HuH-7 (cell line): ENCODE data around the gene PRC1.
"Not testable (repeated sequence)": the region's sequence is repeated elsewhere in the genome, so short reads cannot be mapped to it uniquely, and the experiment has no call there.

Source experiments
- DNase-seq: peaks from one replicate; pipeline ENCODE4 v3.0.0; 2011; ENCODE audit warnings: low spot score

Gene PRC1

DNA sequence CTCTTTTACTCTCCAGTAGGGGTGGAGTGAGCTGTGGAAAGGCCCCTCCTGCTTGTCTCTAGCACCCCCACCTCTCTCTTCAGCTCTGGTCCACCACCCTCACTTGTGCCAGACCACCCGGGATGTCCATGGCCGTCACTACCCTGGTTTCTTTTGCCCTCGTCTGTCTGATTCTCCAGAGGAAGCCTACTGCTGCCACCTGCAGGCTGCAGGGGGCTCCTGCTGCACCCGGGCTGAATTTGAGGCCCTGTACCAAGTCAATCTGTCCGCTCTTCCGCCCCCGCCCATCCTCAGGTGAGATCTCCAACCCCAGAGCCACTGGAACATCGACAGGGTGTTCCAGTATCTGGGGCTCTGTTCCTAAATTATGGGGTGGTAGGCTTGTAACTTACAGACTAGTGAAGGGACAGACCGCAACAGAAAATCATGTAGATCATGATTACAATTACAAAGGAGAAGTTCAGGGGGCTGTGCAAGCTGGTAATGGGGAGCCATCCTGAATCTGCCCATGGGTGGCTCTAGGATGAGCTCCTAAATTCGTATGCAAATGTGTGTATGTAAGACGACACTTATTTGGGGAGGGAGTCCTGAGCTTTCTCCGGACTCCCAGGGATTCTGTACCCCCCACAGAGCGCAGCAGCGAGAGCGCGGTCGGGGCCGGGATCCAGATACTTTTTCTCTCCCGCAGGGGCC, 59.9 kb downstream of the PRC1 start:
- DNase-seq, result peak; percentile 98

DNA sequence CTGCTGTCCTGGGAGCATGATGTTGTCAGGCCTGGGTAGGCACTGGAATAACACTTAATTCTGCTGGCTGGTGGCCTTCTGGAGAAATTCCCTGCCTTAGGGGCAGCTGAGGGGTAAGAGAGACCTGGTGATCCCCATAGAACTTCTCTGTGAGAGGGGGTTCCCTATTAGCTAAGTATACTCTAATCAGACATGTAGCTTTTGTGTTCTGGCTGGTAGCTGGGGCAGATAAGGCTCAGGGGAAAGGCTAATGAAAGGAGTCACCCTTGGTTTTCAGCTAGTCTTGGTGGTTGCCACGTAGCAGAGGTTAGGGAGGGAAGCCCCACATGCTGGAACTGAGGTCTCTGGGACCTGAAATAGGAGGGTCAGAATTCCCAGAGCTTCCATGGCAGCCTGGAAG, 61.0 kb downstream of the PRC1 start:
- DNase-seq, result no peak

DNA sequence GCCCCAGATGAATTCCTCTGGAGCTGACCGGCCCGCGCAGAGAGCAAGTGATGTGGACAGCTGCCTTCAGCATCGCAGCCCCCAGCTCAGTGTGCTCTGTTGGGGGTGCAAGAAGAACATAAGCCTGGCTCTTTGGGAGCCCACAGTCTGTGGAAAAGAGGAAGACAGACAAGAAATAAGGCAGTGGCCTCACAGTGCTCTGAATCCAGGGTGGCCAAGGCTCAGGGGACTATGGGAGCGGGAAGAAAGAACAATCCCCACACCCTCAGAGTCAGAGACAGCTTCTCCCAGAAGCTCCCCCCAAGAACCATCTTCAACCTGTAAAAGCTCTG, 61.7 kb downstream of the PRC1 start:
- DNase-seq, result no peak

DNA sequence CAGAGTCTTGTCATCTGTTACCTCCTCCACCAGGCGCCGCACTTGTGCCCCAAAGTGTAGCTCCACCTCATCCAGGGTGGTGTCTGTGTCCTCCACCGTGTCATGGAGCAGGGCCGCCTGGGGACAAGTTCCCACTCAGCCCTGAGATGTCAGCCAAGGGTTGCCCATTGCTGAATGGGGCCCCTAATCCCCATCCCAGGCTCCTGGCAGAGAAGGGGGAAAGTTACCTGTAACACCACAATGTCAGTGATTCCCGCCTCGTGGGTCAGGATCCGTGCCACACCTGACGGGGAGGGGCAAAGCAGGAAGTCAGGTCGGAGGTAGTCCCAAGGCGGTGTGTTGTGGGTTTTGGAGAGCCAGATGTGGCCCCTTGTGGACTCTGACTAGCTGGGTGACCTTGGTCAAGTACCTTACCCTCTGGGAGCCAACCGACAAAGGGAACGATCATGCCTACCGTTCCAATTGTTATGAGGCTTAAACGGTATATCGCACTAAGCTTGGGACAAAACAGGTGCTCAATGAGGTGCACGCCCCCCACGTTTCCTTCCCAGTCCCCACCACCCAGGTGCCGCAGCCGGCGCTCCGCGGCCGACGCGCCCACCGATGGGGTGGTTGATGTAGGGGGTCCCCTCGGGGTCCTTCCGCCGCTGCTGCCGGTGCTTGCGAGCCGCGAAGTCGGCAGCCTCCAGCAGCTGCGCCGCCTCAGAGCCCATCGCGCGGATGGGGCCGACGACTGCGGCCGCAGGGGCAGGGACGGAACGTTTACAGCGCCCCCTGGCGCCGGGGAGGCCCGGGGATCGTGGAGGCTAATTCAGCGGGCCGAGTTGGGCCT, 62.3 kb downstream of the PRC1 start, which contains the start of gene HDDC3:
HDDC3 (minus strand) TSS at position 722 of the 832 bp plus-strand sequence; CDS start at position 713, 9 bp downstream.
- DNase-seq, result peak; percentile 97

DNA sequence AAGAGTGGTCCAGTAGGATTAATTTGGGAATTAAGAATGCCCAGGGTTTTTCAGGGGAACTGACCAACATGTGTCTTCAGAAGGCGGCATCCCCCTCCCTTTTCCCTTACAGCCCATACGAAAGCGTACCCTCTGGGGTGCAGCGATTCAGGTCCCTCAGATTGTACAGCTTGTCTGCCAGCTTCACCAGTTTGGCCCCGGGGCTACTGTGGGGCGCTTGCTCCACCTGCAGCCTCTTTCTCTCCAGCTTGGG, 62.8 kb downstream of the PRC1 start:
- no peak for DNase-seq

DNA sequence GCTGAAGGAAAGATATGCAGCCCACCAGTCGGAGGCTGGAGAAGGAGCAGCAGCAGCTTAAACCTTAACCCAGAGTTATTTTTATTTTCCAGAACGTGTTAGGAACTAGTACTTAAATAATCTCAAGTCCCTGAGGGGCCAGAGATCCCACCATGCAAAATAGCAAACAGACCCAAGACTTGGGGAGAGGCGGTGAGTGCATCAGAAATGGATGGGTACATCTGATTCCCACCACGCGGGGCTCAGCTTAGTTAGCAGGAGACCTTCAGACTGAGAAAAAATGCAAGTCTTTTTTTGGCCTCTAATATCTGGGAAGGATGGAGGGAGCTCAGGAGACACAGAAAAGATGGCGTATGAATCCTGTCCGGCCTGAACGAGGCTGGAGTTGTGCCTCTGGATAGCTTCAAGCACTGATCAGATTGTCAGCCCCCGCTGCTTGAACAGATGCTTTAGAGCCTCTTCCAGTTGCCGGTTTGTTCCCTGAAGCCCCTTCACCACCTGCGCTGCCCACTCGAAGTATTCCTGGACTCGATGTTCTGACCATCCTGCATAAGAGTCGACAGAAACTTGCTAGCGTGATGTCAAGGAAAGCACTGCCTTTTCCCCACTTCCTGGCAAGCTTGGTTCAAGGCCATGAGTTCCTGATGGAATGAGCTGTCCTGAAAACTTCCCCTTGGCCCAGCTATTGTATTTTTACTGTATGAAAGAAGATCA, 63.3 kb downstream of the PRC1 start:
- no peak for DNase-seq

DNA sequence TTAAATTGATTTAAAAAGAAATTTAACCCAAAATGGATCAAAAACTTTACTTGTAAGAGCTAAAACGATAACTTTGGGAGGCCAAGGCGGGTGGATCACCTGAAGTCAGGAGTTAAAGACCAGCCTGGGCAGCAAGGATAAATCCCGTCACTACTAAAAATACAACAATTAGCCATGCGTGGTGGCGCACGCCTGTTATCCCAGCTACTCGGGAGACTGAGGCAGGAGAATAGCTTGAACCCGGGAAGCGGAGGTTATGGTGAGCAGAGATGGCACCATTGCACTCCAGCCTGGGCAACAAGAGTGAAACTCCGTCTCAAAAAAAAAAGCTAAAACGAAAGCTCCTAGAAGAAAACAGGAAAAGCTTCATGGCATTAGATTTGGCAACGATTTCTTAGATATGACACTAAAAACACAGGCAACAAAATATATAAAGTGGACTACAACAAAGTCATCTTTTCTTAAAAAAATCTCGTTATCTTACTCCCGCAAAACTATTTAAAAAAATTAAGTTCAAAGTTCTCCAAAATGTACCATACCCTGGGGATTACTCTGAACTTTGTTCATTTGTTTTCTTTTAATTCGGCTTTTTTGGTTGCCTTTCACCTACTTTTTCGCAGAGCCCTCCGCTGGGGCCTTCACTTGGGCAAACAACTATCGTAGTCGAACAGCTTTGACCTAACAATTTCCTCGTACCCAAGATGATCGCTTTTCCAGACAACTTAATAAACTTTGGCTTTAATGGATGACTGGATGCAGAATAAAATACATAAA, 64.9 kb downstream of the PRC1 start:
- DNase-seq, result no peak

DNA sequence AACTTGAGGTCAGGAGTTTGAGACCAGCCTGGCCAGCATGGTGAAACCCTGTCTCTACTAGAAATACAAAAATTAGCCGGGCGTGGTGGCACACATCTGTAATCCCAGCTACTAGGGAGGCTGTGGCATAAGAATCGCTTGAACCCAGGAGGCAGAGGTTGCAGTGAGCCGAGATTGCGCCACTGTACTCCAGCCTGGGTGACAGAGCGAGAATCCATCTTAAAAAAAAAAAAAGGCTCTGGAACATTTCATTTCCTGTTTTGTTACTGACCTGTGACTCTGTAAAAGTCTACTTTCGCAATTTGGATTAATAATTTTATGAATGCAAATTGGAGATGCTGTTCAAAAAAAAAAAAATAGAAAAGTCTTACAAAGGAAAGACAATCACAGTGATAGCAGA, 66.2 kb downstream of the PRC1 start:
- not testable (repeated sequence) for DNase-seq

DNA sequence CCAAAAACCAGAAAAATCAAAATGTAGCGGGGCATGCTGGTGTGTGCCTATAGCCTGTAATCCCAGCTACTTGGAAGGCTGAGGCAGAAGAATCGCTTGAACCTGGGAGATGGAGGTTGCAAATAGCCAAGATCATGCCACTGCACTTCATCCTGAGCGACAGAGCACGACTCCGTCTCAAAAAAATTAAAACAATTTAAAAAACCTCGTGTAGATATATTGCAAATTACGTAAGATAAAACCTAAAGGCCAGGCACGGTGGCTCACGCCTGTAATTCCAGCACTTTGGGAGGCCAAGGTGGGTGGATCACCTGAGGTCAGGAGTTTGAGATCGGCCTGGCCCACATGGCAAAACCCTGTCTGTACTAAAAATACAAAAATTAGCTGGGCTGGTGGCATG, 67.6 kb downstream of the PRC1 start:
- DNase-seq, result not testable (repeated sequence)

DNA sequence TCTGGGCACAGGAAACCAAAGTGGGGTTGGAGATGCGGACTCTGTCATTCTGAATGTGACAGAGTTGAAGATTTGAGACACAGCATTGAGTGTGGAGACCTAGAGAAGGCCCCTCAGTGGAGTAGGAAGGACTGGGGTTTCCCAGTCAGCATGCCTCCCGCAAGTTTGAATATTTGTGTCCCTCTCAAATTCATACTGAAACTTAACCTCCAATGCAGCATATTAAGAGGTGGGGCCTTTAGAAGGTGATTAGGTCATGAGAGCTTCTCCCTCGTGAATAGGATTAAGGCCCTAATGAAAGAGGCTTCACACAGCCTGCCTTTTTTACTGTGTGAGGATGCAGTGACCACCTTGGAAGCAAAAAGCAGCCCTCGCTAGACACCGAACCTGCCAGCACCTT, 70.0 kb downstream of the PRC1 start:
- DNase-seq, result no peak

DNA sequence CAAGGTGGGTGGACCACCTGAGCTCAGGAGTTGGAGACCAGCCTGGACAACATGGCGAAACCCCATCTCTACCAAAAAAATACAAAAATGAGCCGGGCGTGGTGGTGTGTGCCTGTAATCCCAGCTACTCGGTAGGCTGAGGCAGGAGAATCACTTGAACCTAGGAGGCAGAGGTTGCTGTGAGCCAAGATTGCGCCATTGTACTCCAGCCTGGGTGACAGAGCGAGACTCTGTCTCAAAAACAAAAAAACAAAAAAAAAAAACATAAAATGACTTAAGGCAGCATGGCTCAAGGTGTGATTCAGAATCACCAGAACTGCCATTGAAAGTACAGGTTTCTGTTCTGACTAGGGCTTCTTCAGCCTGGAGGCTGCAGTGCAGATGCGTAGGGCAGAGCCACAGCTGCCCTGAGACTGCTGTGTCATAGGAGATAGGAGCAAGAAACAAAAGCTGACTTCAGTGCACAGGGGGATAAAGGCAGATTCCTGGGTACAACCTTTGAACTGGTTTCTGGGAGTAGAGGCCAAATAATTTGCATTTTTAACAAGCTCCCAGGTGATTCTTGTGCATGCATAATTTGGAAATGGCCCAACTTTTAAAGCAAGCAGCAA, 71.5 kb downstream of the PRC1 start:
- peak; percentile 41 for DNase-seq

DNA sequence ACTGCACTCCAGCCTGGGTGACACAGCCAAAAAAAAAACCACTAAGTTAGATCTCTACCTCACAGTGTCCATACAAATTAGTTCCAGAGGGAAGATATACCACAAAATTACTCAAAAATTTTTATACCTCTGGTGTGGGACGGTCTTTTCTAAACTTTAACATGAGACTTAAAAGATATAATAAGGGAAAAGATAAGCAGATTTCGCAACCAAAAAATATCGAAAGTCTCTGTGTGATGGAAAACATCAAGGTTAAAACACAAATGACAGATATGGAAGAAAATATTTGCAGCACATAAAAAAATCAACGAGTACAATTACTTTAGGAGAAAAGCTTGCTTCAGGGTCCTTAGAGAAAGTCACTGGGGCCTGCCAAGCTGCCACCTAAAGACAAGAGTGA, 72.4 kb downstream of the PRC1 start:
- DNase-seq, result no peak

DNA sequence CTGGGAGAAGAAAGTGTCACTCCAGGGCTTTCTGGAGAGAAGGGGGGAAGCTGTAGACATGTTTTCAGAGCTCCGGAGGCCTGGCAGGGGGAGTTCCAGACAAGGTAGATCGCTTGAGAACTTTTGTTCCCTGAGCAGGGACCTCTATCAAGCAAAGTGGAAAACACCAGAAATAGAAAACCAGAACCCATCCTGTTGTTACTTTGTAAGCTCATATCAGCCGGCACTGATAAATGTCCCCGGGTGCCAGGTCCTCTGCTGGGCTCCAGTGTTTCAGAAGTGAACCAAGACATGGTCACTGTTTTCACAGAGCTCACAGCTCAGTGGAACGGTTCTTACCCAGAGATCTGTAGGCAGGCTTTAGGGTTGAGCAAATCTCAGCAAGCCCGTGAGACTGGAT, 75.5 kb downstream of the PRC1 start:
- no peak for DNase-seq

DNA sequence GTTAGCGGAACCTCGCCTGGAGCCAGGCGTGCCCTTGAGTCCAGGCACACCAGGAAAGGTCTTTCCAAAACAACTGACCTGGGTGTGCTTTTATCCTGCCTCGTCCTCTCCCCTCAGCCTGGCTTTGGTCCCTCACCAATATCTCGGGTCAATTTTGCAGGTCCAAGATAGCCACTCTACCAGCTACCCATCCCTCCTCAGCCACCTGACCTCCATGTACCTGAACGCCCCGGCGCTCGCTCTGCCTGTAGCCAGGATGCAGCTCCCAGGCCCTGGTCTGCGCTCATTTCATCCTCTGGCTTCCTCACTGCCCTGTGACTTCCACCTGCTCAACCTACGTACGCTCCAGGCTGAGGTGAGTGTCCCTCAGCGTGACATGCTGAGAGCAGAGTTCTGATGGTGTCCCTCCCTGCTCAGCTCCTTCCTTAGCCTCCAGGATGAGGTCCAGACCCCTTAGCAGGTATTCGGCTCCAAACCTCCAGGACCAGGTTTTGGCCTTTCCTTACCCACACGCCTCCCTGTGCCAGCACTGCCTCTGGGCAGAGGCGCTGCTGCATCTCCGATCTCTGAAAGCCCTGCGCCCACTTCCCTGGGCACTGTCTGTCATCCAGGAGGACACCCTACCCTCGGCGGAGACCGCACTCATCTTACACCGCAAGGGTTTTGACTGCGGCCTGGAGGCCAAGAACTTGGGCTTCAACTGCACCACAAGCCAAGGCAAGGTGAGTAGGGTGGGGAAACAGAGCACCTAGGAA, 76.1 kb downstream of the PRC1 start:
- no peak for DNase-seq

DNA sequence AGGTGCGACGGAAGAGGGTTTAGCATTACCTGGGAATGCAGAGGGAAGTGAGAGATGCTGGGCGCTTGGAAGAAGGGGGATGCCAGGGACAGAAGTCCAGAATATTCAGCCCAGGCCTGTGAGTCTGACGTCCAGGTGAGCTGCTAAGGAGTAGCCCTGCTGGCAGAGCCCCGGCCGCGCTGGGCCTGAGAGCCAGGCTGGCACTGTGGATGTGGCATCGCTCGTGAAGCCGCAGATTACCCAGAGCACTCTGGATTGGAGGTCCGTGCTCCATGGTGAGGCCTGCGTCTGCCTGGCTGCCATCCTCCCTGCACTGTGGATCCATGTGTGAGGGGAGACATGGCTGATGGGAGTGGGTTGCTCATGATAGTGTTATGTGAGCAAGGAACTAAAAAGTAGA, 76.8 kb downstream of the PRC1 start:
- no peak for DNase-seq

DNA sequence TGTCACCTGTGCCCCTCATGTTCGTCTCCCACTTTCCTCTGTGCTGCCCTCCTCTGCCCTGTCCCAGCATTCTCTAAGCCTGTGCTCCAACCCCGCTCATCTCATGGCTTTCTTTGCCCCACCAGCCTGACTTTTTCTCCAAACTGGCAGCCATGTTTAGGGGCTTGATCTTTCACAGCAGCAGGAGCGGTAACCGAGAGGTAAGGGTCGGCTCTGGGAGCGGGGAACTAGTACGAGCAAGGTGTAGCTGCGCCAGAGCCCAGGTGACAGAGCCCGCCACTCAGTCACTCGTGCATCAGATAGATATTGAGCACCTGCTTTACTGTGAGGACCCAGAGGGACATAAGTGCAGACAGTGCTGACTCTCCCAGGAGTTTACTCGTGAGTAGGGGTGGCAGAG, 77.9 kb downstream of the PRC1 start:
- no peak for DNase-seq
